Fibroblast of lung (primary cell): ENCODE results near the gene HOXD11. TPM values are rescaled to one million over a fixed set of nuclear protein-coding genes. Genes with fewer than 3 reads are reported as not detected.

Experiments
- DNase-seq, 2 donors: peaks; one replicate each; pipeline versions ENCODE4 v3.0.0 to v3.0.0-alpha.2; 2010; ENCODE audit warnings: low read depth in 2 of 2
- H2AFZ ChIP-seq: 2 replicates; pipeline ENCODE4 v1.5.1; 2012; ENCODE audit warnings: low read length, control low read depth, inconsistent platforms
- H3K27ac ChIP-seq: 2 replicates; pipeline ENCODE4 v1.5.1; 2011; ENCODE audit warnings: low read length, control low read depth; ENCODE audit not compliant: insufficient read depth
- H3K27me3 ChIP-seq: 2 replicates; pipeline ENCODE4 v1.5.1; 2011; ENCODE audit warnings: mild to moderate bottlenecking, low read length; ENCODE audit not compliant: control insufficient read depth, insufficient read depth
- H3K36me3 ChIP-seq: 2 replicates; pipeline ENCODE4 v1.5.1; 2011; ENCODE audit warnings: low read length; ENCODE audit not compliant: control insufficient read depth, insufficient read depth
- H3K4me1 ChIP-seq: 2 replicates; pipeline ENCODE4 v1.5.1; 2011; ENCODE audit warnings: low read length; ENCODE audit not compliant: control insufficient read depth, insufficient read depth; ENCODE audit errors: extremely low read depth
- H3K4me2 ChIP-seq: 2 replicates; pipeline ENCODE4 v1.5.1; 2011; ENCODE audit warnings: low read length, control low read depth; ENCODE audit not compliant: insufficient read depth; ENCODE audit errors: extremely low read depth
- H3K4me3 ChIP-seq, 4 experiments: fragments of 200-600 bp in 1 of 4; sonication (generic) in 1 of 4; replicated peaks in 1 of 4; 2 replicates each; pipeline ENCODE4 v1.5.1; 2011 to 2016; ENCODE audit warnings: low read length in 4 of 4, low read depth in 3 of 4, mild to moderate bottlenecking in 3 of 4, control low read depth in 2 of 4, inconsistent platforms in 1 of 4, mixed read lengths in 1 of 4; ENCODE audit not compliant: insufficient read depth in 1 of 4; ENCODE audit errors: control extremely low read depth in 1 of 4
- H3K79me2 ChIP-seq: 2 replicates; pipeline ENCODE4 v1.5.1; 2012; ENCODE audit warnings: mild to moderate bottlenecking, low read length, inconsistent platforms; ENCODE audit not compliant: control insufficient read depth, insufficient read depth
- H3K9ac ChIP-seq: 2 replicates; pipeline ENCODE4 v1.5.1; 2011; ENCODE audit warnings: mild to moderate bottlenecking, low read length, control low read depth; ENCODE audit not compliant: insufficient read depth
- H3K9me3 ChIP-seq: 2 replicates; pipeline ENCODE4 v1.5.1; 2012; ENCODE audit warnings: low read depth, low read length; ENCODE audit not compliant: control insufficient read depth, insufficient read depth
- H4K20me1 ChIP-seq: 2 replicates; pipeline ENCODE4 v1.5.1; 2011; ENCODE audit warnings: low read length; ENCODE audit not compliant: control insufficient read depth, insufficient read depth; ENCODE audit errors: extremely low read depth
- CTCF ChIP-seq, 2 donors: IDR thresholded peaks in 1 of 2; conservative IDR thresholded peaks in 1 of 2; 1 replicate in 1 of 2; 2 replicates in 1 of 2; pipeline ENCODE4 v1.5.1; 2011 to 2012; ENCODE audit warnings: low read length in 2 of 2, control low read depth in 1 of 2, inconsistent platforms in 1 of 2, low read depth in 1 of 2, mild to moderate bottlenecking in 1 of 2
- EZH2 ChIP-seq: IDR thresholded peaks from 2 replicates; pipeline ENCODE4 v1.5.1; 2012; ENCODE audit warnings: low read length, control low read depth, mild to moderate bottlenecking; ENCODE audit errors: missing control alignments
- polyA plus RNA-seq, 2 donors: library from polyadenylated mRNA; depleted of rRNA in 1 of 2; stranded (reverse) in 1 of 2; unstranded in 1 of 2; fragments of >200 nt; gene quantifications; 2 replicates each; pipeline ENCODE4 v1.2.1, GENCODE V29; 2011 to 2012; ENCODE audit warnings: missing spikeins in 1 of 2
- total RNA-seq: library from RNA; depleted of rRNA; stranded (reverse); fragments of >200 nt; gene quantifications from 2 replicates; pipeline ENCODE4 v1.2.1, GENCODE V29; 2014

Gene HOXD11
- total and polyA plus RNA-seq, 2 donors (not counting 1 experiment from before 2014, with no cell fraction given) = not detected

DNA sequence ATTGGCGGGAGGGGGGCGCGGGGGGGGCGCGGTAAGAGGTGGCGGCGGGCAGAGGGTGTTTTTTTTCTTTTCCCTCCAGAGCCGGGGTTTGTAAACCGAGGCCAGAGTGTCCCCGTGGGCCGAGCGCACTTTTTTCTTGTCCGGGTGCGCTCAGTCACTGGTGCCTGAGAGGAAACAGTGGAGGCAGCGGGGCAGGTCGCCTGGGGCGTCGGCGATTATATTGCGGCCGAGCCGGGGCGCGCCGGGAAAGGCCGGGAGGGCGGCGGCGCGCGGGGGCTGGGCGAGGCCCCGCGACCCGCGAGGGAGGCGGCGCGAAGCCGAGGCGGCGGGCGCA, 22.7 kb downstream of the HOXD11 start:
- Histone ChIP-seq H3K9ac (no peak overlapping the region), H3K4me3 (no peak overlapping the region), H3K27ac (no peak overlapping the region)

GRCh38 chr2:176130147-176130956, 23.3 kb downstream of the HOXD11 start:
- Histone ChIP-seq H3K4me3 (peak overlapping the region in 1 of 4 experiments; percentile 7), H3K27me3 (peaks cover 72% of the 10 kb centered on the region), H3K79me2 (no peaks in the 10 kb centered on the region), H3K27ac (no peak overlapping the region), H3K9ac (no peak overlapping the region), H3K4me1 (no peaks in the 10 kb centered on the region), H4K20me1 (no peaks in the 10 kb centered on the region), H2AFZ (no peak overlapping the region), H3K9me3 (no peaks in the 10 kb centered on the region), H3K36me3 (no peaks in the 10 kb centered on the region), H3K4me2 (no peak overlapping the region)
- no peak for DNase-seq
- TF ChIP-seq CTCF (conservative IDR thresholded peaks at IDR 0.05 in 1 of 2, IDR thresholded peaks at IDR 0.05 in 1 of 2; ENCODE audit: low read depth in 1 of 2, low read length in 2 of 2) = no peak
- TF ChIP-seq EZH2 = peak; percentile 83

More for the DNA sequence above, 22.7 kb downstream of the HOXD11 start:
- H2AFZ ChIP-seq = no peak overlapping the region
- TF ChIP-seq CTCF (conservative IDR thresholded peaks at IDR 0.05 in 1 of 2, IDR thresholded peaks at IDR 0.05 in 1 of 2; ENCODE audit: low read depth in 1 of 2, low read length in 2 of 2) = no peak
- TF ChIP-seq EZH2 = no peak
- no peaks in the 10 kb centered on the region for H4K20me1 ChIP-seq
- DNase-seq = no peak
- no peaks in the 10 kb centered on the region for H3K9me3 ChIP-seq
- no peaks in the 10 kb centered on the region for H3K79me2 ChIP-seq
- H3K36me3 ChIP-seq = no peaks in the 10 kb centered on the region
- H3K4me2 ChIP-seq = no peak overlapping the region
- H3K27me3 ChIP-seq = peaks cover 75% of the 10 kb centered on the region
- H3K4me1 ChIP-seq = no peaks in the 10 kb centered on the region

DNA sequence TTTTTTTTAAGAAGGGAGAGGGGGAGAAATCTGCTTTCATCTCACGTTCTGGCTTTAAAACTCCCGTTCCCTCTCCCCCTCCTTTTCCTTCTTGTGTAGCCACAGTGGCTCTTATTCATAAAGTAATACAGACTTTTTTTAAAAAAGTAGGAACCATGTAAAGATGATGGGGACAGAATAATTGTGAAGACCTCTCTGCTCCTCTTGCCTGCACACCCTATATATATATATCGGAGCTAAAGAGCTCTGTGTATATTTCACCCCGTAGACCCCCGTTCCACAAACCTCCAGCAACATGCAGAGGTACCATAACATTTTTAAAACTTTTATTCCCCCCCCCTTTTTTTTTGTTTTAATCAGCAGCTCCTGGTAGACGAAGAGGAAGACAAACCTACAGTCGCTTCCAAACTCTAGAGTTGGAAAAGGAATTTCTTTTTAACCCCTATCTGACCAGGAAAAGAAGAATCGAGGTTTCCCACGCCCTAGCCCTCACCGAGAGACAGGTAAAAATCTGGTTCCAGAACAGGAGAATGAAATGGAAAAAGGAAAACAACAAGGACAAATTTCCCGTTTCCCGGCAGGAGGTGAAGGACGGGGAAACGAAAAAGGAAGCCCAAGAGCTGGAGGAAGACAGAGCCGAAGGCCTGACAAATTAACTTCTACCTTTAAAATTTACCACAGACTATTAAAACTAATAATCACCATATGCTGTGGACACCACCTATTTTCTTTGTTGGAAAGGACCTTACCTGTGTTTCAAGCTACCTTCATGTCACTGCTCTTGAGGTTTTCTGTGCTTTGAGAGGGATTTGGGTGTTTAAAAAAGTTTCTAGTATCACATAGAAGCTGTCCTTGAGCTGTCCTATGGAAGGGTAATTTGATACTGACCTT, 24.1 kb downstream of the HOXD11 start:
- peaks cover 73% of the 10 kb centered on the region for H3K27me3 ChIP-seq
- H3K4me3 ChIP-seq = no peak overlapping the region
- no peak overlapping the region for H3K9ac ChIP-seq
- no peak for DNase-seq
- no peak overlapping the region for H3K4me2 ChIP-seq
- no peak overlapping the region for H3K27ac ChIP-seq
- TF ChIP-seq EZH2 (no peak), CTCF (conservative IDR thresholded peaks at IDR 0.05 in 1 of 2, IDR thresholded peaks at IDR 0.05 in 1 of 2; ENCODE audit: low read depth in 1 of 2, low read length in 2 of 2) (no peak)
- H3K36me3 ChIP-seq = no peaks in the 10 kb centered on the region
- H3K4me1 ChIP-seq = no peaks in the 10 kb centered on the region
- no peaks in the 10 kb centered on the region for H3K9me3 ChIP-seq
- H2AFZ ChIP-seq = no peak overlapping the region
- H4K20me1 ChIP-seq = no peaks in the 10 kb centered on the region
- no peaks in the 10 kb centered on the region for H3K79me2 ChIP-seq
